ENCODE data around the gene SRSF7.

DNA sequence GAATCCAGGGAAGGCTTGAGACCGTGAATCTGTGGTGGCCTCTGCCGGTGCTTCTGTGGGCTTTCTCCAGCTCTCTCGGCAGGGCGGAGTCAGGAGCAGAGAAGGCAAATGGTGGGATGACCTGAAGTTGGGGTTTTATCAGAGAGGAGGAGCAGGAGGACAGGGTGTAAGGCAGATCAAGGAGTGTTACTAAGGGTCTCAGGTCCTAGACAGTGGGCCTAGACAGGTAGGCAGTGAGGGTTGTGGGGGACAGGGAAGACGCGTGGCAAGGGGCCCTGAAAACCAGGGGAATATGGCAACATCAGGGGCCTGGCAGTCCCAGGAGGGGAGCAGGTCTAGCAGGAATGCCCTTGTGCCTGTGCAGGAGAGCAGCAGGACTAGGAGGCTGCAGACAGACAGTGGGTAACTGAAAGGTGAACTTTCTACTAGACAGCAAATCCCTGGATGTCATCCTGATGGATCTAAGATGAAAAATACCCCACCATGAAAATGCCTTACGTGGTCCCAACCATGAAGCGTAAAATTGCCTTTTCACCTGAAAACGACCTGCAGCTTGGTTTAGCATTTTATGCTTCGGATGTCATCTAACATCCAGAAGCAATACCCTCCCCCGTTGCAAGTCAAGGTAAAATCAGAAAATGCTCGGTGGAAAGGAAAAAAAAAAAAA is 42.1 kb downstream of the SRSF7 start:
- no peak for TF ChIP-seq POLR2A (IDR thresholded peaks at IDR 0.05)
- TF ChIP-seq, protein P1, sequence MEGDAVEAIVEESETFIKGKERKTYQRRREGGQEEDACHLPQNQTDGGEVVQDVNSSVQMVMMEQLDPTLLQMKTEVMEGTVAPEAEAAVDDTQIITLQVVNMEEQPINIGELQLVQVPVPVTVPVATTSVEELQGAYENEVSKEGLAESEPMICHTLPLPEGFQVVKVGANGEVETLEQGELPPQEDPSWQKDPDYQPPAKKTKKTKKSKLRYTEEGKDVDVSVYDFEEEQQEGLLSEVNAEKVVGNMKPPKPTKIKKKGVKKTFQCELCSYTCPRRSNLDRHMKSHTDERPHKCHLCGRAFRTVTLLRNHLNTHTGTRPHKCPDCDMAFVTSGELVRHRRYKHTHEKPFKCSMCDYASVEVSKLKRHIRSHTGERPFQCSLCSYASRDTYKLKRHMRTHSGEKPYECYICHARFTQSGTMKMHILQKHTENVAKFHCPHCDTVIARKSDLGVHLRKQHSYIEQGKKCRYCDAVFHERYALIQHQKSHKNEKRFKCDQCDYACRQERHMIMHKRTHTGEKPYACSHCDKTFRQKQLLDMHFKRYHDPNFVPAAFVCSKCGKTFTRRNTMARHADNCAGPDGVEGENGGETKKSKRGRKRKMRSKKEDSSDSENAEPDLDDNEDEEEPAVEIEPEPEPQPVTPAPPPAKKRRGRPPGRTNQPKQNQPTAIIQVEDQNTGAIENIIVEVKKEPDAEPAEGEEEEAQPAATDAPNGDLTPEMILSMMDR (IDR thresholded peaks at IDR 0.05) = no peak
